H1 (cell line): ENCODE results near the gene SLC12A6. TPM values are rescaled to one million over a fixed set of nuclear protein-coding genes. Genes with fewer than 3 reads are reported as not detected.

Experiments used
- CTBP2 ChIP-seq: IDR thresholded peaks from 2 replicates; pipeline ENCODE4 v1.7.0; 2011; ENCODE audit warnings: borderline replicate concordance, mild to moderate bottlenecking, moderate library complexity, mixed read lengths, low read length; ENCODE audit not compliant: insufficient read depth, insufficient read length
- polyA plus RNA-seq, 7 experiments: library from polyadenylated mRNA; depleted of rRNA in 3 of 7; stranded (reverse) in 5 of 7; unstranded in 2 of 7; fragments of >200 nt in 5 of 7; fragments of 200-250 nt in 2 of 7; gene quantifications; 1 replicate in 5 of 7; 2 replicates in 1 of 7; 4 replicates in 1 of 7; pipeline versions ENCODE4 v1.2.1 to v1.2.3, GENCODE V29; 2011 to 2013; ENCODE audit warnings: missing spikeins in 2 of 7, mixed read lengths in 2 of 7
- total RNA-seq: library from RNA; stranded (reverse); fragmentation: NEBNext Ultra II Directional; extraction: Animal tissue kit (Norgen Biotek cat#: 25700); gene quantifications from 2 replicates; pipeline ENCODE4 v1.2.1, GENCODE V29; 2021

The SLC12A6 gene
- total and polyA plus RNA-seq, 2 of the 8 experiments (the other 6 are each of a cell fraction or from before 2014, with no cell fraction given), result 9.2 to 11.1 TPM

DNA sequence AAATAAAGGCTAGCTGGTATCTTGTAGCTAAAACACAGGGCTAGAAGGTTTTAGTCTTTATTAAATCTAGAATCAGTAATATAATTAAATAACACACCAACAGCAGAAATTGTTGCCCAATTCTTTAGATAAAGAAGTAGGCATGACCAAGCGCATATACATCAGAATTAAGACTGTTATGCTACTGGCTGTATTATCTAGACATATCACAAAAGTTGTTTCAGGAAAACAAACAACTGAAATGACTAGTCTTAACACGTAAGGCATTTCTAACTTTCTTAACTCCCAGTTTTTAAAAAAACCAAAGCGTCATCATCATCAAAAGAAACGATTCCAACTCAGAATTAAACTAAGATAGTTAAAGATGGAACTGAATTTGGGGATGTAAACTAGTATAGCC lies 57.4 kb downstream of the SLC12A6 start (continued):
- TF ChIP-seq CTBP2, result no peak
